C4-2B (cell line): ENCODE results near the gene CDKAL1.

Experiments used
- ZFX ChIP-seq: fragments of 450-650 bp; IDR thresholded peaks from 2 replicates; pipeline ENCODE4 v1.6.1; 2017
- TF ChIP-seq, protein P1 (sequence below): fragments of 450-650 bp; conservative IDR thresholded peaks from 2 replicates; pipeline ENCODE4 v1.5.1; 2017; ENCODE audit warnings: mild to moderate bottlenecking

DNA sequence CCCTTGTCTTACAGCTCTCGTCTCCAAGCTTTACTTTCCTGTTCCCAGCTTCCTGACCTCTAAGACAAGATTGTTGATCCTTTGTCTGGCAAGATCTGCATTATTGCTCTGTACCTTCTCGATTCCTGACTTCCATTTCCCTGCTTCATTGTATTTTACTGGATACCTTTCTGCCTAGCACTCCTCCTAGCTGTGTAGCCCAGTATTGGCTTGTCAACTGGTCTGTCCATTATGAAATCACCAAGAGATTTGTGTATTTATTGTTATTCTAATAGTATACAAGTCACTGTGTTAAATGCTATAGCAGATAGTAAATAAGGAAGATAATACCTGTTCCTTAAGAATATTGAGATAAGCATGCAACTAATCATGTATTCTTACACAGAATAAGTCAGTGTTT lies 305.4 kb downstream of the CDKAL1 start:
- TF ChIP-seq, protein P1, sequence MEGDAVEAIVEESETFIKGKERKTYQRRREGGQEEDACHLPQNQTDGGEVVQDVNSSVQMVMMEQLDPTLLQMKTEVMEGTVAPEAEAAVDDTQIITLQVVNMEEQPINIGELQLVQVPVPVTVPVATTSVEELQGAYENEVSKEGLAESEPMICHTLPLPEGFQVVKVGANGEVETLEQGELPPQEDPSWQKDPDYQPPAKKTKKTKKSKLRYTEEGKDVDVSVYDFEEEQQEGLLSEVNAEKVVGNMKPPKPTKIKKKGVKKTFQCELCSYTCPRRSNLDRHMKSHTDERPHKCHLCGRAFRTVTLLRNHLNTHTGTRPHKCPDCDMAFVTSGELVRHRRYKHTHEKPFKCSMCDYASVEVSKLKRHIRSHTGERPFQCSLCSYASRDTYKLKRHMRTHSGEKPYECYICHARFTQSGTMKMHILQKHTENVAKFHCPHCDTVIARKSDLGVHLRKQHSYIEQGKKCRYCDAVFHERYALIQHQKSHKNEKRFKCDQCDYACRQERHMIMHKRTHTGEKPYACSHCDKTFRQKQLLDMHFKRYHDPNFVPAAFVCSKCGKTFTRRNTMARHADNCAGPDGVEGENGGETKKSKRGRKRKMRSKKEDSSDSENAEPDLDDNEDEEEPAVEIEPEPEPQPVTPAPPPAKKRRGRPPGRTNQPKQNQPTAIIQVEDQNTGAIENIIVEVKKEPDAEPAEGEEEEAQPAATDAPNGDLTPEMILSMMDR: no peak; the same call in 1 of the 2 replicates
- no peak for TF ChIP-seq ZFX
